ENCODE data around the gene PRLH.

The PRLH gene

GRCh38 chr2:237541243-237541642, 25.1 kb upstream of the PRLH start:
- H3K27ac ChIP-seq (replicated peaks): no peak overlapping the region
- DNase-seq (ENCODE audit: low read depth in 1 of 2, low spot score in 1 of 2): no peak
- H3K4me3 ChIP-seq (replicated peaks; ENCODE audit: insufficient read depth, low read length): no peak overlapping the region

GRCh38 chr2:237542001-237542704, 24.2 kb upstream of the PRLH start:
- DNase-seq (ENCODE audit: low read depth in 1 of 2, low spot score in 1 of 2): no peak
- TF ChIP-seq SPI1 (IDR thresholded peaks at IDR 0.05; ENCODE audit: borderline replicate concordance, low read depth): no peak
- TF ChIP-seq, protein P1, sequence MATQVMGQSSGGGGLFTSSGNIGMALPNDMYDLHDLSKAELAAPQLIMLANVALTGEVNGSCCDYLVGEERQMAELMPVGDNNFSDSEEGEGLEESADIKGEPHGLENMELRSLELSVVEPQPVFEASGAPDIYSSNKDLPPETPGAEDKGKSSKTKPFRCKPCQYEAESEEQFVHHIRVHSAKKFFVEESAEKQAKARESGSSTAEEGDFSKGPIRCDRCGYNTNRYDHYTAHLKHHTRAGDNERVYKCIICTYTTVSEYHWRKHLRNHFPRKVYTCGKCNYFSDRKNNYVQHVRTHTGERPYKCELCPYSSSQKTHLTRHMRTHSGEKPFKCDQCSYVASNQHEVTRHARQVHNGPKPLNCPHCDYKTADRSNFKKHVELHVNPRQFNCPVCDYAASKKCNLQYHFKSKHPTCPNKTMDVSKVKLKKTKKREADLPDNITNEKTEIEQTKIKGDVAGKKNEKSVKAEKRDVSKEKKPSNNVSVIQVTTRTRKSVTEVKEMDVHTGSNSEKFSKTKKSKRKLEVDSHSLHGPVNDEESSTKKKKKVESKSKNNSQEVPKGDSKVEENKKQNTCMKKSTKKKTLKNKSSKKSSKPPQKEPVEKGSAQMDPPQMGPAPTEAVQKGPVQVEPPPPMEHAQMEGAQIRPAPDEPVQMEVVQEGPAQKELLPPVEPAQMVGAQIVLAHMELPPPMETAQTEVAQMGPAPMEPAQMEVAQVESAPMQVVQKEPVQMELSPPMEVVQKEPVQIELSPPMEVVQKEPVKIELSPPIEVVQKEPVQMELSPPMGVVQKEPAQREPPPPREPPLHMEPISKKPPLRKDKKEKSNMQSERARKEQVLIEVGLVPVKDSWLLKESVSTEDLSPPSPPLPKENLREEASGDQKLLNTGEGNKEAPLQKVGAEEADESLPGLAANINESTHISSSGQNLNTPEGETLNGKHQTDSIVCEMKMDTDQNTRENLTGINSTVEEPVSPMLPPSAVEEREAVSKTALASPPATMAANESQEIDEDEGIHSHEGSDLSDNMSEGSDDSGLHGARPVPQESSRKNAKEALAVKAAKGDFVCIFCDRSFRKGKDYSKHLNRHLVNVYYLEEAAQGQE (IDR thresholded peaks at IDR 0.05; ENCODE audit: insufficient replicate concordance, low read depth): no peak
- TF ChIP-seq POLR2AphosphoS5 (IDR thresholded peaks at IDR 0.05; ENCODE audit: low read depth): no peak
- TF ChIP-seq CTCF (IDR thresholded peaks at IDR 0.05; ENCODE audit: insufficient read depth, low read length): no peak
- TF ChIP-seq GABPA (IDR thresholded peaks at IDR 0.05; ENCODE audit: low read depth): no peak
- no peak overlapping the region for H3K4me3 ChIP-seq (replicated peaks; ENCODE audit: insufficient read depth, low read length)
- no peak overlapping the region for H3K27ac ChIP-seq (replicated peaks)
- peaks cover 4% of the 10 kb centered on the region for H3K27me3 ChIP-seq (ENCODE audit: insufficient read depth, poor library complexity, severe bottlenecking)

More at GRCh38 chr2:237541243-237541642, 25.1 kb upstream of the PRLH start:
- TF ChIP-seq POLR2AphosphoS5 (IDR thresholded peaks at IDR 0.05; ENCODE audit: low read depth) (no peak), CTCF (IDR thresholded peaks at IDR 0.05; ENCODE audit: insufficient read depth, low read length) (no peak), GABPA (IDR thresholded peaks at IDR 0.05; ENCODE audit: low read depth) (no peak), SPI1 (IDR thresholded peaks at IDR 0.05; ENCODE audit: borderline replicate concordance, low read depth) (no peak)
- TF ChIP-seq, protein P1 (IDR thresholded peaks at IDR 0.05; ENCODE audit: insufficient replicate concordance, low read depth): no peak
- H3K27me3 ChIP-seq (ENCODE audit: insufficient read depth, poor library complexity, severe bottlenecking): no peaks in the 10 kb centered on the region

DNA sequence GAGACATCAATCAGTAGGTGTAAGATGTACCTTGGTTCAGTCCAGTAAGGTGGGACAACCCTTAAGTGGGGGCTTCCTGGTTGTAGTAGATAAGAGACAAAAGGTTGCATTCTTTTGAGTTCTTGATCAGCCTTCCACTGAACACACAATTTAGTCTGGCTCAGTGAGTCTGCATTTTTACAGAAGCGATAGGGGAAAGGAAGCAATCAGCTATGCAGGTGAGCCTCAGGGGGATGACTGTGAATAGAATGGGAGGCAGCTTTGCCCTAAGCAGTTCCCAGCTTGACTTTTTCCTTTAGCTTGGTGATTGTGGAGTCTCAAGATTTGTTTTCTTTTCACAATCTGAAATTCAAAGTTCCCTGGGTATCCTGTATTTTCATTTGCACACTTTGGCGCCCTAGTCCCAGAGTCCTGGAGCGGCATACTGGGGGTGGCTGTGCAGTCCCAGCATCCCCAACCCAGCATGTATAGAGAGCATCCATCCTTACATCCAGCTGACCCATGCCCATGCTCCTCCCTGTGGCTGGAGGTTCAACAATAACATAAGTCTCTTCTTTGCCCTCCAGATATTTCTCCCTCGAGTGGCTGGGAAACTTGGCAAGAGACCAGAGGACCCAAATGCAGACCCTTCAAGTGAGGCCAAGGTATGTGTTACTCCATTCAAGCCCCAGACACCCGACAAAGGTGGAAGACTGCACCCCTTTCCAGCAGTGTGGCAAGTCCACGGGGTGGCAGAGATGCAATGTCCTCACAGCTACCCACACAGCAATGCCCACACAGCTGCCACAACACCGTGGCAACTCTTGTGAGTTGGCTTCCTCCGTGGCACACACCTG, 20.1 kb upstream of the PRLH start:
- Histone ChIP-seq H3K27me3 (ENCODE audit: insufficient read depth, poor library complexity, severe bottlenecking) (peaks cover 4% of the 10 kb centered on the region), H3K4me3 (replicated peaks; ENCODE audit: insufficient read depth, low read length) (no peak overlapping the region), H3K27ac (replicated peaks) (no peak overlapping the region)
- DNase-seq (ENCODE audit: low read depth in 1 of 2, low spot score in 1 of 2): no peak
- no peak for TF ChIP-seq POLR2AphosphoS5 (IDR thresholded peaks at IDR 0.05; ENCODE audit: low read depth)
- TF ChIP-seq, protein P1 (IDR thresholded peaks at IDR 0.05; ENCODE audit: insufficient replicate concordance, low read depth): no peak
- TF ChIP-seq SPI1 (IDR thresholded peaks at IDR 0.05; ENCODE audit: borderline replicate concordance, low read depth): no peak
- TF ChIP-seq CTCF (IDR thresholded peaks at IDR 0.05; ENCODE audit: insufficient read depth, low read length): no peak
- TF ChIP-seq GABPA (IDR thresholded peaks at IDR 0.05; ENCODE audit: low read depth): no peak

Data from HL-60 (cell line).